ENCODE measurements around the gene DNAL4. TPM values are rescaled to one million over a fixed set of nuclear protein-coding genes. Genes with fewer than 3 reads are reported as not detected.

Gene DNAL4
- total and polyA plus RNA-seq, 2 of the 4 experiments (the other 2 are of a cell fraction): 6.1 to 12.1 TPM

GRCh38 chr22:38762551-38762983 is 31.4 kb downstream of the DNAL4 start (continued):
- TF ChIP-seq, protein P1, sequence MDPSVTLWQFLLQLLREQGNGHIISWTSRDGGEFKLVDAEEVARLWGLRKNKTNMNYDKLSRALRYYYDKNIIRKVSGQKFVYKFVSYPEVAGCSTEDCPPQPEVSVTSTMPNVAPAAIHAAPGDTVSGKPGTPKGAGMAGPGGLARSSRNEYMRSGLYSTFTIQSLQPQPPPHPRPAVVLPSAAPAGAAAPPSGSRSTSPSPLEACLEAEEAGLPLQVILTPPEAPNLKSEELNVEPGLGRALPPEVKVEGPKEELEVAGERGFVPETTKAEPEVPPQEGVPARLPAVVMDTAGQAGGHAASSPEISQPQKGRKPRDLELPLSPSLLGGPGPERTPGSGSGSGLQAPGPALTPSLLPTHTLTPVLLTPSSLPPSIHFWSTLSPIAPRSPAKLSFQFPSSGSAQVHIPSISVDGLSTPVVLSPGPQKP (IDR thresholded peaks at IDR 0.05; ENCODE audit: borderline replicate concordance, low read depth, low read length): no peak
- TF ChIP-seq RAD21 (IDR thresholded peaks at IDR 0.05; ENCODE audit: low read length) (no peak), MAFK (IDR thresholded peaks at IDR 0.05; ENCODE audit: low read depth, low read length) (no peak), CHD1 (IDR thresholded peaks at IDR 0.05; ENCODE audit: low read depth, low read length) (no peak), RCOR1 (IDR thresholded peaks at IDR 0.05; ENCODE audit: insufficient replicate concordance, low read length) (no peak)
